ENCODE results near the gene HACD1. TPM values are rescaled to one million over a fixed set of nuclear protein-coding genes. Genes with fewer than 3 reads are reported as not detected.

The HACD1 gene
- total RNA-seq, 1 donor from 2014 or later: 213 TPM

Other genes with a start within 250 kb of the HACD1 start
- gene ST8SIA6, start 162.8 kb downstream of the HACD1 start, total RNA-seq: 6.9 TPM
- 40.8 TPM for gene STAM, start 26.8 kb upstream of the HACD1 start, total RNA-seq
- 0.54 TPM for gene TMEM236, start 134.8 kb upstream of the HACD1 start, total RNA-seq
- 6.3 TPM for gene MRC1, start 192.0 kb upstream of the HACD1 start, total RNA-seq